Right atrium auricular region (tissue), 2 donors: ENCODE results near the gene ZNF232. TPM values are rescaled to one million over a fixed set of nuclear protein-coding genes. Genes with fewer than 3 reads are reported as not detected.
"Not testable (repeated sequence)": the region's sequence is repeated elsewhere in the genome, so short reads cannot be mapped to it uniquely, and the experiment has no call there.

Experiments used
- DNase-seq: peaks from one replicate; pipeline ENCODE4 v3.0.0-alpha.2; 2019; ENCODE audit warnings: low spot score
- H3K27ac ChIP-seq, 2 donors: fragments of 200-600 bp; sonication (generic); 1 replicate in 1 of 2; 2 replicates in 1 of 2; pipeline ENCODE4 v1.5.1; 2016 to 2019
- H3K27me3 ChIP-seq, 2 donors: fragments of 200-600 bp; sonication (generic); one replicate each; pipeline versions ENCODE4 v1.5.1 to v1.6.0; 2017 to 2019
- H3K36me3 ChIP-seq: fragments of 200-600 bp; sonication (generic); one replicate; pipeline ENCODE4 v1.5.1; 2016
- H3K4me1 ChIP-seq, 2 donors: fragments of 200-600 bp; sonication (generic); one replicate each; pipeline versions ENCODE4 v1.5.1 to v1.6.0; 2017 to 2019
- H3K4me3 ChIP-seq, 2 donors: fragments of 200-600 bp; sonication (generic); 1 replicate in 1 of 2; 2 replicates in 1 of 2; pipeline ENCODE4 v1.5.1; 2017 to 2019; ENCODE audit warnings: mild to moderate bottlenecking in 1 of 2, moderate library complexity in 1 of 2
- H3K9me3 ChIP-seq, 2 donors: fragments of 200-600 bp; sonication (generic); one replicate each; pipeline ENCODE4 v1.5.1; 2019
- CTCF ChIP-seq, 2 donors: fragments of 200-600 bp; sonication (generic); IDR thresholded peaks; one replicate each; pipeline ENCODE4 v1.5.1; 2019; ENCODE audit warnings: antibody characterized with exemption in 2 of 2
- total RNA-seq, 2 donors: library from RNA; depleted of rRNA; stranded (reverse); fragments of >200 nt; gene quantifications; one replicate each; pipeline ENCODE4 v1.1.0, GENCODE V29; 2016

The ZNF232 gene
- total RNA-seq, 2 donors from 2014 or later: 2.7 to 5.6 TPM

DNA sequence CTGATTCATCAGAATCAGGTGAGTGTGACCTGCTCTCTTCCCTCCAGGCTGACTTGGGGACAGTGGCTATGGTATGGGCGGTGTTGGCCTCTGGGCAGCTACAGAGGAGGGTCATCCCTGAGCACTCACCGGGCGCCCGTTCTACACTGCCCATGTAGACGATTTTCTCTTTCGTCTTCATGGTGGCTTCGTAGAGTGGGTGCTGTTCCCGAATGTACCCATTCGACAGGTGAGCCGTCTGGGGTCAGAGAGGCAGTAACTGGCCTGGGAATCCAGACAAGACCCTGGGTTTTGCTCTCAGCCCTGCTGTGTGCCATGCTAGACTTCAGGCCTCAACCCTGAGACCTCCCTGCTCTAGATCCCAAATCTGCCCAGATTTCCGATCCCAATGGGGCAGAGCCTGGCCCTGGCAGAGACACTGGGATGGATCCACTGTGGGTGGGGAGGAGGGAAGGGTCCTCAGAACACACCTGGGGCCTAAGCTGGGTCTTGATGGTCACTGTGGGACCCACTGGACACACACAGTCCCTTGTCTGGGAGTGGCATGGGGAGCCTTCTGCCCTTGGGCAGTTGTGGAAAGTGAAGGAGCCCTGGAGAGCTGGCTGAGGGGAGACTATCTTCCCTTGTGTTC is 17.3 kb upstream of the ZNF232 start:
- DNase-seq: peak; percentile 48
- Histone ChIP-seq H3K27ac (no peak overlapping the region), H3K4me1 (no peaks in the 10 kb centered on the region), H3K36me3 (no peaks in the 10 kb centered on the region), H3K27me3 (no peaks in the 10 kb centered on the region), H3K4me3 (no peak overlapping the region), H3K9me3 (no peaks in the 10 kb centered on the region)
- no peak for TF ChIP-seq CTCF (IDR thresholded peaks at IDR 0.05)

- H3K36me3 ChIP-seq, H3K9me3 ChIP-seq, H3K27me3 ChIP-seq, H3K4me3 ChIP-seq, H3K27ac ChIP-seq, H3K4me1 ChIP-seq: not testable (repeated sequence)
- DNase-seq: peak; percentile 48
These were observed 16.7 kb upstream of the ZNF232 start for GRCh38 chr17:5128387-5128786.

DNA sequence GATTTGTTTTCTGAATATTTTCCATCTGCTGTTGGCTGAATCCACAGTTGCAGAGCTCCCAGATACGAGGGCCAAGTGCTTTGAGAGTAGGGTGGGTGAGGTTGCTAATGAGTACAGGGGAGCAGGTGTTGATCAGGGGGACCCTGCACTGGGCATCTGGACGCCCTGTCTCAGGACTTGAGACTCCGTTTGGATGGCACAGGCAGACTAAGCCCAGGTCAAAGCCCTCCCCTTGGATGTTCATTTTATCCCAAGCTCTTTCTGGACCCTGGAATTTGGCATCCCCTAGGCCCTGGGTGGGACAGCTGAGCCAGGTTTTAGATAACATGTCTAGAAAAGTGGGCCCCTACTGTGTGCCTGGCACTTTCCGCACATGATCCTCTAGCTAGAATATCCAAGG is 16.2 kb upstream of the ZNF232 start:
- no peak for TF ChIP-seq CTCF (IDR thresholded peaks at IDR 0.05)
- Histone ChIP-seq H3K27ac (no peak overlapping the region), H3K4me1 (peaks cover 0 to 6% of the 10 kb centered on the region in 2 donors), H3K27me3 (no peaks in the 10 kb centered on the region), H3K4me3 (no peak overlapping the region), H3K9me3 (no peaks in the 10 kb centered on the region), H3K36me3 (no peaks in the 10 kb centered on the region)
- peak; percentile 2 for DNase-seq

GRCh38 chr17:5126719-5127488 is 15.2 kb upstream of the ZNF232 start:
- peak; percentile 30 for DNase-seq
- H3K27me3 ChIP-seq: no peaks in the 10 kb centered on the region
- no peak for TF ChIP-seq CTCF (IDR thresholded peaks at IDR 0.05)

DNA sequence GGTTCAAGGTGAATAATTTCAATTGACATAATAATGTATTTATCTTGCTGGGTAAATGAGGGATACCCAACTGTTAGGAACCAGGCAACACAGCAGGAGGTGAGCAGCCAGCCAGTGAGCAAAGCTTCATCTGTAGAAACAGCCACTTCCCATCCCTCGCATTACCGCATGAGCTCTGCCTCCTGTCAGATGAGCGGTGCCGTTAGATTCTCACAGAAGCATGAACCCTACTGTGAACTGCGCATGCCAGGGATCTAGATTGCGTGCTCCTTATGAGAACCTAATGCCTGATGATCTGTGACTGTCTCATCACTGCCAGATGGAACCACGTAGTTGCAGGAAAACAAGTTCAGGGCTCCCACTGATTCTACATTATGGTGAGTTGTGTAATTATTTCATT is 13.2 kb upstream of the ZNF232 start:
- H3K9me3 ChIP-seq, H3K27ac ChIP-seq, H3K4me3 ChIP-seq, H3K27me3 ChIP-seq, H3K36me3 ChIP-seq: not testable (repeated sequence)
- peak; percentile 26 for DNase-seq
- peaks cover 0 to 13% of the 10 kb centered on the region in 2 donors for H3K4me1 ChIP-seq

More at GRCh38 chr17:5126719-5127488, 15.2 kb upstream of the ZNF232 start:
- Histone ChIP-seq H3K36me3 (no peaks in the 10 kb centered on the region), H3K4me1 (peaks cover 0 to 13% of the 10 kb centered on the region in 2 donors), H3K4me3 (no peak overlapping the region), H3K27ac (no peak overlapping the region), H3K9me3 (no peaks in the 10 kb centered on the region)

DNA sequence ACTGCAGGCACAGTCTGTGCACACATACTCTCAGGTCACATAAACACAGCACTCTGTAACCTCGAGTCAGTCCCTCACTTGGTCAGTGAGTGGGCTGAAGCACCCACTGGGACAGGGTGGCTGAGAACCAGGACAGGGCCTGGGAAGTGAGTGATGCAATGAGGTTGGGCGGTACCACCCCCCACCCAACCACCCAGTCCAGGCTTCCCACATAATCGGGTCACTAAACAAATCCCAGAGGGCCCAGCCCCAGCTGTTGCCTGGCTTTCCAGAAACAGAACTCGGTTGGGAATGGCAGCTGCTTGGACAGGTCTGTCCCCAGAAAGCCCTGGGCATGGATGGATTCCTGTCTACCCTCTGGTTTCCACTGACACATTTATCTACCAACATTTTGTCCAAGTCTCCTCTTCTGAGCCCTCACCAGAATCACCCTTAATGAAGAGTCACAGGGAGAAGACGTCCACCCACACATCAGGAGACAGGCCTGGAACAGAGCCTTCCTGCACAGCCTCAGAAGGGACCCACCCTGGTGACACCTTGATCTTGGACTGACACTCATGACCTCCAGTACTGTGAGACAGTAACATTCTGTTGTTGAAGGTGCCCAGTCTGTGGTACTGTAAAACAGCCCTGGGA is 12.6 kb upstream of the ZNF232 start:
- H3K27ac ChIP-seq, H3K27me3 ChIP-seq, H3K9me3 ChIP-seq, H3K4me3 ChIP-seq, H3K36me3 ChIP-seq, DNase-seq: not testable (repeated sequence)
- peaks cover 0 to 13% of the 10 kb centered on the region in 2 donors for H3K4me1 ChIP-seq

DNA sequence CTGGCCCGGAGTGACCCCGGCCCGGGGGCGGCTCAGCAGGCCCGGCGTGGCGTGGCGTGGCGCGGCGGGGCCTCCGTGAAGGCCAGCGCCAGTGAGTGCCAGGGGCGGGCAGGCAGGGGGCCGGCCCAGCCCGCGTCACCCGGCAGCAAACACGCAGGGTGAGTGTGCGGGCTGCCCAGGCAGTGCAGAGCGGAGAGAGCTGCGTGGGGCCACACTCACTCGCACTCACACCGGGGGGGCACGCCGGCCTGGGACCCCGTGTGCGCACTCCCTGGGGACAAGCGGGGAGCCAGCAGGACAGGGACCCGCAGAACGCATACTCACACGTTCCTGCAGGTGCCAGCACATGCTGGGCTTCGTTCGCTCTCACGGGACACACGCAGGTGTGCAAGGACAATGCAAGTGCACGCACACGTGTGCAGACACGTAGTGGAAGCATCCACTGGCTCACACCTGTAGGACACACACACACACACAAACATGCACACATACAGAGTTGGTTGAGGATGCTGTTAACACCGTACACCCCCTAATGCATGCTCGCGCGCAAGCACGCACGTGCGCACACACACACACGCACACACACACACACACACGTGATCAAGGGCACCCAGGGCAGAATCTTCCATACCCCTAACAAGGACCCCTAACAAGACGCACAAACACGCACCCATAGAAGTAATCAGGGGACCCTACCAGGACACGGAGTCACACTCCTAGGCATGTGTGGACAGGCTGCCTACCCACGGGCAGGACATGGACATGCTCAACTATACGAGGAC is 11.9 kb upstream of the ZNF232 start:
- DNase-seq: peak; percentile 48
- Histone ChIP-seq H3K9me3 (no peaks in the 10 kb centered on the region), H3K27me3 (no peaks in the 10 kb centered on the region), H3K4me3 (peak overlapping the region; percentile 38 to 49), H3K36me3 (no peaks in the 10 kb centered on the region), H3K27ac (no peak overlapping the region), H3K4me1 (peaks cover 0 to 13% of the 10 kb centered on the region in 2 donors)
- TF ChIP-seq CTCF (IDR thresholded peaks at IDR 0.05): no peak
